ENCODE measurements around the gene TSEN34. TPM values are rescaled to one million over a fixed set of nuclear protein-coding genes. Genes with fewer than 3 reads are reported as not detected.
A peak's percentile ranks its signal among the peaks of the same experiment; 100 is the strongest.

TSEN34 gene
- 10 to 100 TPM; 11.5 to 16.7 (median 13.5) TPM for total RNA-seq
- 13.6 TPM for total RNA-seq (2013)

DNA sequence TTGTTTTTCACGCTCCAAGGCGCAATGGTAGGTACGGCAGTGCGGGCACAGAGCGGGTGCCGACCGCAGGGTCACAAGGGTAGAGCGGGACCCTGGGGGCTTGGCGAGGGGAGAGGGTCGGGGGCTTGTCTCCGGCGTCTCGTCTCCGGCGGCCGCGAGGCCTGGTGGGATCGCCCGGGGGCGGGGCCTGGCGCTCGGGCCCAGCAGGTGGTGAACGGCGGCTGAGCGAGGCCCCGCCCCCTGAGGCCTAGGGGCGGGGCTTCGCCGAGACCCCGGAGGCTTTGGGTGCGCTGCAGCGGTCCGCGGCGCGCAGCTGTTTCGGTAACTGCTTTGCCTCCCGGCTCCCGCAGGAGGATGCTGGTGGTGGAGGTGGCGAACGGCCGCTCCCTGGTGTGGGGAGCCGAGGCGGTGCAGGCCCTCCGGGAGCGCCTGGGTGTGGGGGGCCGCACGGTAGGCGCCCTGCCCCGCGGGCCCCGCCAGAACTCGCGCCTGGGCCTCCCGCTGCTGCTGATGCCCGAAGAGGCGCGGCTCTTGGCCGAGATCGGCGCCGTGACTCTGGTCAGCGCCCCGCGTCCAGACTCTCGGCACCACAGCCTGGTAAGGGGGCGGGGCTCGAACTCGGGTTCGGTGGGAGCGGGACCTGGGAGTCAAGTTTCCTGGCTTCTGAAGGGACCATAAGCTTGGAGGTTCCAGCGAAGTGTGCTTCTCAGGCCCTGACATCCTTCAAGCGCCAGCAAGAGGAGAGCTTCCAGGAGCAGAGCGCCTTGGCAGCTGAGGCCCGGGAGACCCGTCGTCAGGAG is at the start of gene TSEN34:
TSEN34 (plus strand) TSS at position 298 of the 800 bp plus-strand sequence; CDS start at position 355, 57 bp downstream.
- intact Hi-C loops (cut with micrococcal nuclease), result loop anchor here (2.0 to 10.0 kb wide), 2 partner anchors 324 to 1464 kb away; partner anchors contain the start of genes MYADM and U2AF2

DNA sequence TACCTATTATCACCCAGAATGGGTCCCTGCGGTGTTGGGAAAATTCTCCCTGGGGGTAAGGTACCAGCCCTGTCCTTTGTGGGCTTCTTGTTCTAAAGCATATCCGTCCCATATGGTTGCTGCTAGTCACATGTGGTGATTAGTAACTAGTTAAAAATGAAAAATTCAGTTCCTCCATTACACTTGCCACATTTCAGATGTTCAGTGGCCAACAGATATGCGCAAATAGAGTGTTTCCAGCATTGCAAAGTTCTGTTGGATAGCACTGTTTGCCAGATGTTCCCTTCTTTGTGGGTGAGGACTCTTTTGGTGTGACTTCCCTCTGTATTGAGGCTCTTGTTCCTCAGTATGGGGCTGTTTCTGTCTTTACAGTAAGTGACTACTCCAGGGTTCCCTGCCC is 49.8 kb upstream of the TSEN34 start:
- H3K4me1 ChIP-seq (ENCODE audit: control insufficient read depth, insufficient read depth, low read length), result peaks cover 30% of the 10 kb centered on the region
- H3K27ac ChIP-seq (ENCODE audit: low read length), result no peak overlapping the region
- peaks cover 40% of the 10 kb centered on the region for H3K36me3 ChIP-seq (ENCODE audit: control insufficient read depth, insufficient read depth, low read length)
- DNase-seq, result no peak
- Mint-ChIP-seq H3K4me3 (no peak overlapping the region), H3K4me1 (peaks cover 46 to 74% of the 10 kb centered on the region in 2 donors), H3K27ac (peak overlapping the region in 1 of 2 donors; percentile 25), H3K27me3 (ENCODE audit: low read depth in 2 of 2) (no peaks in the 10 kb centered on the region), H3K36me3 (no peaks in the 10 kb centered on the region), H3K9me3 (no peaks in the 10 kb centered on the region)
- no peaks in the 10 kb centered on the region for H3K27me3 ChIP-seq (ENCODE audit: control insufficient read depth, insufficient read depth, low read length)
- ATAC-seq, result no peak
- H3K4me3 ChIP-seq (ENCODE audit: low read length), result no peak overlapping the region
- TF ChIP-seq, protein P1, sequence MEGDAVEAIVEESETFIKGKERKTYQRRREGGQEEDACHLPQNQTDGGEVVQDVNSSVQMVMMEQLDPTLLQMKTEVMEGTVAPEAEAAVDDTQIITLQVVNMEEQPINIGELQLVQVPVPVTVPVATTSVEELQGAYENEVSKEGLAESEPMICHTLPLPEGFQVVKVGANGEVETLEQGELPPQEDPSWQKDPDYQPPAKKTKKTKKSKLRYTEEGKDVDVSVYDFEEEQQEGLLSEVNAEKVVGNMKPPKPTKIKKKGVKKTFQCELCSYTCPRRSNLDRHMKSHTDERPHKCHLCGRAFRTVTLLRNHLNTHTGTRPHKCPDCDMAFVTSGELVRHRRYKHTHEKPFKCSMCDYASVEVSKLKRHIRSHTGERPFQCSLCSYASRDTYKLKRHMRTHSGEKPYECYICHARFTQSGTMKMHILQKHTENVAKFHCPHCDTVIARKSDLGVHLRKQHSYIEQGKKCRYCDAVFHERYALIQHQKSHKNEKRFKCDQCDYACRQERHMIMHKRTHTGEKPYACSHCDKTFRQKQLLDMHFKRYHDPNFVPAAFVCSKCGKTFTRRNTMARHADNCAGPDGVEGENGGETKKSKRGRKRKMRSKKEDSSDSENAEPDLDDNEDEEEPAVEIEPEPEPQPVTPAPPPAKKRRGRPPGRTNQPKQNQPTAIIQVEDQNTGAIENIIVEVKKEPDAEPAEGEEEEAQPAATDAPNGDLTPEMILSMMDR (IDR thresholded peaks at IDR 0.05), result no peak
- intact Hi-C loops (cut with micrococcal nuclease), result no loop called here
- no peaks in the 10 kb centered on the region for H3K9me3 ChIP-seq (ENCODE audit: control insufficient read depth, insufficient read depth, low read length)
- 100% methylated on average over 1 of the region's 3 CpGs for WGBS (ENCODE audit: insufficient coverage)

More for the DNA sequence above, at the start of gene TSEN34:
- Histone ChIP-seq H3K9me3 (ENCODE audit: control insufficient read depth, insufficient read depth, low read length) (no peaks in the 10 kb centered on the region), H3K36me3 (ENCODE audit: control insufficient read depth, insufficient read depth, low read length) (peaks cover 12% of the 10 kb centered on the region), H3K4me3 (ENCODE audit: low read length) (peak within 1 kb of the TSS; percentile 92), H3K27me3 (ENCODE audit: control insufficient read depth, insufficient read depth, low read length) (no peaks in the 10 kb centered on the region), H3K4me1 (ENCODE audit: control insufficient read depth, insufficient read depth, low read length) (peaks cover 23% of the 10 kb centered on the region), H3K27ac (ENCODE audit: low read length) (peak within 1 kb of the TSS; percentile 98)
- ATAC-seq (peak; percentile 30 to 54 (median 40)), DNase-seq (peak; percentile 91 to 95)
- H3K36me3 Mint-ChIP-seq, result no peaks in the 10 kb centered on the region
- peak within 1 kb of the TSS; percentile 99 for H3K4me3 Mint-ChIP-seq
- H3K4me1 Mint-ChIP-seq, result peaks cover 26 to 40% of the 10 kb centered on the region in 2 donors
- no peaks in the 10 kb centered on the region for H3K27me3 Mint-ChIP-seq (ENCODE audit: low read depth in 2 of 2)
- WGBS (ENCODE audit: insufficient coverage), result 1% methylated on average over 77 of the region's 77 CpGs
- TF ChIP-seq, protein P1 (IDR thresholded peaks at IDR 0.05), result no peak
- peak within 1 kb of the TSS; percentile 97 to 99 for H3K27ac Mint-ChIP-seq
- no peaks in the 10 kb centered on the region for H3K9me3 Mint-ChIP-seq

DNA sequence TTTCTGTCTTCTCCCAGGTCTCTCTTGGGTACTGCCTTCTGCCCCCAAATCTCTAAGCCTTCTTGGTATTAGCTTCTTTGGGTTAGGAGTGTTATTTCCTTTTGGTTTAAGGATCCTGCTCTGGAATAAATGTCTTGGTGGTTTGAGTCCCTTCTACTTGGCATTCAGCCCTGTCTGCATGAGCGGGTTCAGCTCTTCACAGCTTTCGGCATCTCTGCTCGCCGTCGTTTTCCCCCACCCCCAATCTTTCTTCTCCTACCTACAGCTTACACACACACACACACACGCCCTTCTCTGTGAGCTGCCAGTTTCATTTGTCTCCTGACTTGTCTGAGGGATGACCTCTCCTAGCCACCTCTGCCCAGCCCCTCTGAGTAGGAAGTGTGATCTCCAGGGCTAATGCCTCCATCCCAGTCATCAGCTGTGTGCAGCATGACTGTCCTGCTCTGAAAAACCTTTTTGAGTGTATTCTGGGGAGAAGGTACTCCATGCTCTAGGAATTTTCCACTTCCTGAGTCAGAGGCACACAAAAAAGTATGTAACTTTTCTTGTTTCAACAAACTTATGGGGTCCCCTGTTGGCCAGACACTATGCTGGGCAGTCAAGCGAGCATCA is 48.8 kb upstream of the TSEN34 start:
- H3K36me3 Mint-ChIP-seq, result no peaks in the 10 kb centered on the region
- TF ChIP-seq, protein P1 (IDR thresholded peaks at IDR 0.05), result no peak
- no peak for ATAC-seq
- H3K27me3 Mint-ChIP-seq (ENCODE audit: low read depth in 2 of 2), result no peaks in the 10 kb centered on the region
- H3K4me1 Mint-ChIP-seq, result peaks cover 39 to 65% of the 10 kb centered on the region in 2 donors
- Histone ChIP-seq H3K36me3 (ENCODE audit: control insufficient read depth, insufficient read depth, low read length) (peaks cover 50% of the 10 kb centered on the region), H3K9me3 (ENCODE audit: control insufficient read depth, insufficient read depth, low read length) (no peaks in the 10 kb centered on the region), H3K27me3 (ENCODE audit: control insufficient read depth, insufficient read depth, low read length) (no peaks in the 10 kb centered on the region), H3K4me1 (ENCODE audit: control insufficient read depth, insufficient read depth, low read length) (peaks cover 26% of the 10 kb centered on the region), H3K4me3 (ENCODE audit: low read length) (no peak overlapping the region), H3K27ac (ENCODE audit: low read length) (no peak overlapping the region)
- intact Hi-C loops (cut with micrococcal nuclease), result no loop called here
- DNase-seq, result no peak
- H3K4me3 Mint-ChIP-seq, result no peak overlapping the region
- peak overlapping the region in 1 of 2 donors; percentile 60 for H3K27ac Mint-ChIP-seq
- no peaks in the 10 kb centered on the region for H3K9me3 Mint-ChIP-seq
- 86% methylated on average over 7 of the region's 7 CpGs for WGBS (ENCODE audit: insufficient coverage)
